Hepatocyte (in vitro differentiated cells): ENCODE data around the gene VAV2.
"Not testable (repeated sequence)": the region's sequence is repeated elsewhere in the genome, so short reads cannot be mapped to it uniquely, and the experiment has no call there.

Experiments
- EZH2 ChIP-seq: fragments of 200-600 bp; sonication (generic); IDR thresholded peaks from 2 replicates; pipeline ENCODE4 v1.6.1; 2016; ENCODE audit warnings: antibody characterized with exemption, mild to moderate bottlenecking, borderline replicate concordance
- TF ChIP-seq, protein P1 (sequence below): fragments of 200-600 bp; sonication (generic); IDR thresholded peaks from 2 replicates; pipeline ENCODE4 v1.5.1; 2016; ENCODE audit warnings: antibody characterized with exemption, mild to moderate bottlenecking; ENCODE audit not compliant: poor library complexity

DNA sequence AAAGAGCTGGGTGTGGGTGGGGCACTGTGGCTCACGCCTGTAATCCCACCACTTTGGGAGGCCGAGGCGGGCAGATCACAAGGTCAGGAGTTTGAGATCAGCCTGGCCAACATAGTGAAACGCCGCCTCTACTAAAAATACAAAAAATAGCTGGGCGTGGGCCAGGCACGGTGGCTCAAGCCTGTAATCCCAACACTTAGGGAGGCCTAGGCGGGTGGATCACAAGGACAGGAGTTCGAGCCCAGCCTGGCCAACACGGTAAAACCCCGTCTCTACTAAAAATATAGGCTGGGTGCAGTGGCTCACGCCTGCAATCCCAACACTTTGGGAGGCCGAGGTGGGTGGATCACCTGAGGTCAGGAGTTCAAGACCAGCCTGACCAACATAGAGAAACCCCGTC is 3.4 kb downstream of the VAV2 start:
- TF ChIP-seq, protein P1, sequence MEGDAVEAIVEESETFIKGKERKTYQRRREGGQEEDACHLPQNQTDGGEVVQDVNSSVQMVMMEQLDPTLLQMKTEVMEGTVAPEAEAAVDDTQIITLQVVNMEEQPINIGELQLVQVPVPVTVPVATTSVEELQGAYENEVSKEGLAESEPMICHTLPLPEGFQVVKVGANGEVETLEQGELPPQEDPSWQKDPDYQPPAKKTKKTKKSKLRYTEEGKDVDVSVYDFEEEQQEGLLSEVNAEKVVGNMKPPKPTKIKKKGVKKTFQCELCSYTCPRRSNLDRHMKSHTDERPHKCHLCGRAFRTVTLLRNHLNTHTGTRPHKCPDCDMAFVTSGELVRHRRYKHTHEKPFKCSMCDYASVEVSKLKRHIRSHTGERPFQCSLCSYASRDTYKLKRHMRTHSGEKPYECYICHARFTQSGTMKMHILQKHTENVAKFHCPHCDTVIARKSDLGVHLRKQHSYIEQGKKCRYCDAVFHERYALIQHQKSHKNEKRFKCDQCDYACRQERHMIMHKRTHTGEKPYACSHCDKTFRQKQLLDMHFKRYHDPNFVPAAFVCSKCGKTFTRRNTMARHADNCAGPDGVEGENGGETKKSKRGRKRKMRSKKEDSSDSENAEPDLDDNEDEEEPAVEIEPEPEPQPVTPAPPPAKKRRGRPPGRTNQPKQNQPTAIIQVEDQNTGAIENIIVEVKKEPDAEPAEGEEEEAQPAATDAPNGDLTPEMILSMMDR: not testable (repeated sequence)
- not testable (repeated sequence) for TF ChIP-seq EZH2
